GM18498 (cell line): Measurements from ENCODE around the gene TSFM.
"Not testable (repeated sequence)": the region's sequence is repeated elsewhere in the genome, so short reads cannot be mapped to it uniquely, and the experiment has no call there.

Experiments
- ATAC-seq: cut with Tn5 transposase; IDR thresholded peaks from one replicate; pipeline ENCODE4 v1.9.1; 2021; ENCODE audit warnings: mild to moderate bottlenecking, moderate library complexity; ENCODE audit not compliant: unreplicated experiment

TSFM gene

DNA sequence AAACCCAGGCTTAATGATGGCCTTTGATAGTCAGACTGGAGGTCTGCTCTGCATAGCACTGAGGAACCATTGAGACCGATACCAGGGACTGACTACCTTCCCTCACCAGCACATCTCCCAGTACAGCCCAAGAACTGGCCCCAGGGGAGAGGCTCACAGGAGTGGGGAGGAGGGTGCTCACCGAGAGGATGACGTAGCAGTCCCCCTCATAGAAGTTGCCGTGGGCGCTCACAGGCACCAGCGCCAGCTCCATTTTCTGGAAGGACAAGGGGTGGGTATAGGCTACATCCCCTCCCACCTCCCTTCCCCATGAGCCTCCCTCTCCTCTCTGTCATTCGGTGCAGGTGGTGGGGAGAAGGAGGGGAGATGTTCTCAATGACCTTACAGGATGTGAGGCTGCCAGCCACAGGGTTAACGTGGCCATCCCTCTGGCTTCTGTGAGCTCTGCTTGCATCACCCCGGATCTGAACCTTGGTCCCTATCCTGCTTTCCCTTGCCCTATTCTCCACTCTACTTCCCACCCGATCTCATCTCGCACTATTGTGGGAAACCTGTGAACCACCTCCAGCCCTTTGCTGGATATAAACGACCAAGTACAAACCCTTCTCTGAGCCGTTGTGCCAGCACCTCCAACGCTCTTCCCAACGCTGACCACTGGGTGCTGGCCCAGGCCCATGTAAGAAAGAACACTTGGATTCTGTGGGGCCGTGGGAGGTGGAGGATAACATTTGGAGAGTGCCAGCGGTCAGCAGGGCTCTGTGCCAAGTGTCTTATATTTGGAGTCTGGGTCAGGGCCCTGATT lies 31.6 kb downstream of the TSFM start:
- no peak for ATAC-seq

DNA sequence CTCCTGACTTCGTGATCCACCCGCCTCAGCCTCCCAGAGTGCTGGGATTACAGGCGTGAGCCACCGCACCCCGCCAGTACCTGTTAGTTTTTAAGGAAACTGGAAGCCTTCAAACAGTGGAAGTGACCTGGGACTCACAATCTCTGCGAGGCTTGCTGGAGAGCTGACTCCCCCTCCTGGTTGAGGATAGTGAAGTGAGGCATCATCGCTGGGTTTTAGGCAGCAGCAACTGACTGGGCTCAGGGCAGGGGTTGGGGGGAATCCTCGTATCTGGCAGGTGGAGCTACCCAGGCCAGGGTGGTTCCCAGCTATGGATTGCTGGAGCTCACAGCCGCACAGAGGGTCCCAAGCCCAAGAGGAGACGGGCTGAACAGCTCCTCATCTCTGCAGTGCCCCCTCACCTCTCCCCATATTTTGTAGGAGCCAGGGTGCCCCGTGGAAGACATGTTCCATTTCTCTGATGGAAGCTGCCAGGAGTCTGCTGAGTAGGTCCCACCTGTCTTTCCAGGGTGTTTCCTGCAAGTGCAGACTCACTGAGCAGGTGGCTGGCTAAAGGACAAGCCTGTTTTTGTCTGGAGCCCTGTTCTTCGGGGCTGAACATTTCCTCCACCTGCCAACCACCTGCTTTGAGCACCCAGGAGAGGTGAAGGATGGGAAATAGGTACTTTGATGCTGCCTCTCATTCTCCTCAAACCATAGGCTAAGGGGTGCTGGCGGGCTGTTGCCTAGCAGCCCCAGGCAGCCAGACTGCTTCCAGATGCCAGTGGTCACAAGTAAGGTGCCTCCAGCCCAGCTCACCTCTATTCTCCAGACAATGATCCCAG lies 32.8 kb downstream of the TSFM start:
- ATAC-seq, result no peak

DNA sequence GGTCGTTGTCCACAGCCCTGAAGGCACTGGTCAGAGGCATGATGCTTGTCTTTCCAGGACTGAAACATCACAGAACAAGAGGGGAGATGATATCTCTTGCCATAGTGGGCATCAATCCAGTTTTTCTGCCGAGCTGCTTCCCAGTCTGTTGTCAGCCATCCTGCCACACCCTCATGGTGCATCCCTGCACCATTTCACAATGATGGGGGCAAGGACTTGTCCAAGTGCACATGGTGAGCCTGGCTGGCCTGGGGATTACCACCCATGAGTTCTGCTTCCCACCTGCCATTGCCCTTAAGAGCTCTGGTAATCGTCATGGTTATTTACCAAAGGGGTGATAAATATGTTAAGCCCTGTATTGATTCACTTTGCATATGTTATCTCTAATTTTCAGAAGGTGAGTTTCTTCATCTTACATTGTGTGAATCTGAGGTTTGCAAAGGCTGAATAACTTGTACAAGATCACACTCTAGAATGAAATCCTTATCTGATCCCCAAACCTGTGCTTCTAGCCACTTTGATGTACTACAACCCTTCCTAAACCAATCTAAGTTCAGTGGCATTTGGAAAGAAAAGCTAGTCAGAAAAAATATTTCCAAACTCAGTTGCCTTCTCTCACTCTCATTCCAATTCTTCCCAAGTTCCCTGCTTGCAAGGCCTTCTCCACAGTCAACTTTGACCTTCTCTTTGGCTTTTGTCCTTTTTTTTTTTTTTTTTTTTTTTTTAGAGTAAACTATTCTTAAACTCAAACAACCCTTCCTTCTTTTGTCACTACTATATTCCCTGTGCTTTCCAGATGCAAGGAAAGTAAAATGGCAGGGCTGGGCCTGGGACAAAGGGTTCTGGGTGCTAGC lies 33.6 kb downstream of the TSFM start:
- ATAC-seq, result no peak

DNA sequence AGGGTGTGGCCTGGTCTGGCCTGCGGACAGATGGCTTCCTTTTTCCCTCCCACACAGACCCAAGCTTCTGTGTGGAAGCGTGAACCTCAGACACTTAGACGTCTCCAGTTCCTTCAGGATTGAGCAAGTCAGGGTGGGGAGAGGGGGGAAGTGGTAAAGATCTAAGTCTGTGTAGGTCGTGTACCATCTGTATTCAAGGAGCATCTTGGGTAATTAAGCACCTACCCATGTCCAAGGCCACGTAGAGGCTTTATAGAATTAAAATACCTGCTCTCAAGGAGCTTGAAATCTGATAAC lies 34.2 kb downstream of the TSFM start:
- no peak for ATAC-seq

DNA sequence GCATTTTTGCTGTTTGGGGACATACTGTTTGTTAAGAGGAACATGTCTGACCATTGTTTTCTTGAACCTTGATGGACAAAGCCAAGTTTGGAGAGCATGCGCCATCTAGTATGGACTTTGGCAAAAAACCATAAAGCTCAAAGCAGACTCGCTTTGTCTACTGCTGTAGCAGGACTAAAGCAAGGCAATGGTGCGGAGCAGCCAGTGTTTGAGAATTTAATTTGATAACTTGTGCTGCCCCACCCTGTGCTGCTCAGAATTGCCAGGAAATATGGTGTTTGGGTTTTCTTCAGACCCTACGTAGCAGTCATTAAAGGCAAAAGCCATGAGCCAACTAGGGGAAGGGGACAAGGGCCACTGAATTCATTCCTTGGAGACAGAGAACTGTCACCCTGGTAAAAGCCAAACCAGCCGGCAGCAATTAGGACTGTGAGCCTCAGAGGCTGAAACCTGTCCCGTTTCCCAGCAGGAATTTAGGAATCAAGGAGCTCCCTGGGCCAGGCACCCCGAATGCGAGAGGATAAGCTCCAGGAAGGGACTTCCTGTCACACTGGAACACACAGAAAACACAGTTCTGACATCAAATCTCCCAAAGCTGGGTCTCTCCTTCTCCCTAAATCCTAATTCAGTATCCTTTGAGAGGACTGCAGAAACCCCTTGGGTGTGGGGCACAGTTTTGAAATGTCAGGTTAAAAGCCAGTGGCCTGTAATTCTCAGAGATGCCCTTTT lies 34.8 kb downstream of the TSFM start:
- no peak for ATAC-seq

DNA sequence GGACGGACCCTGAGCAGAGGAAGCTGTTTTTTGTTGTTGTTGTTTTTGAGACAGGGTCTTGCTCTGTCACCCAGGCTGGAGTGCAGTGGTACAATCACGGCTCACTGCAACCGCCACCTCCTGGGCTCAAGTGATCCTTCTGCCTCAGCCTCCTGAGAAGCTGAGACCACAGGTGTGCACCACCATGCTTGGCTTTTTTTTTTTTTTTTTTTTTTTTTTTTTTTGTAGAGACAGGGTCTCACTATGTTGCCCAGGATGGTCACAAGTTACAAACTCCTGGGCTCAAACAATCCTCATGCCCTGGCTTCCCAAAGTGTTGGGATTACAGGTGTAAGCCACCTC lies 35.4 kb downstream of the TSFM start:
- not testable (repeated sequence) for ATAC-seq

DNA sequence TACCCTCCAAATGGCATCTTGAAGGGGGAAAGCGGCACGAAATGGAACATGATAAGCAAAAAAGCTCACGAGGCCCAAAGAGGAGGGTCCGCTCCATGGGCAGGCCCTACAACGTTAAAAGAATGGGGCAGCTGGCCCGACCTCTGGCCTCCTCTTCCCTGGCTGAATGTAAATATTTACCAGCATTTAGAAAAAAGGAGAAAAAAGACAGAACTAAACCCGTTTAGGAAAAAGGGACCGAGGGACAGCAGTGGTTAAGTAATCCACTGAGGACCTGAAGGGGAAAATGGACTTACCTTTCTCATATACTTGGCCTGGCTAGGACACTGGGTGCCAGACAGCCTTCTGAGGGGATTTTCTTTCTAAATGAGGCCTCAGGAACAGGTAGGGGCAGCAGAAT lies 37.5 kb downstream of the TSFM start:
- ATAC-seq, result not testable (repeated sequence)

DNA sequence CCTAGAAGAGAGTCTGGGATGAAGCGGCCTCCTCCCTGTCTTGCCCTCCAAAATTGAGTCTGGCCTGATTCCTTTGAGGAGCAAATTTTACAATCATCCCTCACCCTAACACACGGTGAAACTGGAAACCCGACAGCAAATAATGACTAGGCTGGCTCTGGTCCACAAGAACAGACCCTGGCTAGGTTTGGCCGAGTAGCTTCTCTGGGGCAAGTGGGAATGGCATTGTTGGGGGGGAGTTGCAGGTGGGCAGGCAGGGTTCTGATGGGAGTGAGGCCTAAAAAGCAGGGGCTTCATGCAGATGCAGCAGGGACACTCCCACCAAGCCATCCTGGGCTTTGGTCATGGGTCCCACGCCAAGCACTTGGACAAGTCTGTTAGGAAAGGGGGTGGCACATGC lies 38.4 kb downstream of the TSFM start:
- ATAC-seq, result not testable (repeated sequence)

DNA sequence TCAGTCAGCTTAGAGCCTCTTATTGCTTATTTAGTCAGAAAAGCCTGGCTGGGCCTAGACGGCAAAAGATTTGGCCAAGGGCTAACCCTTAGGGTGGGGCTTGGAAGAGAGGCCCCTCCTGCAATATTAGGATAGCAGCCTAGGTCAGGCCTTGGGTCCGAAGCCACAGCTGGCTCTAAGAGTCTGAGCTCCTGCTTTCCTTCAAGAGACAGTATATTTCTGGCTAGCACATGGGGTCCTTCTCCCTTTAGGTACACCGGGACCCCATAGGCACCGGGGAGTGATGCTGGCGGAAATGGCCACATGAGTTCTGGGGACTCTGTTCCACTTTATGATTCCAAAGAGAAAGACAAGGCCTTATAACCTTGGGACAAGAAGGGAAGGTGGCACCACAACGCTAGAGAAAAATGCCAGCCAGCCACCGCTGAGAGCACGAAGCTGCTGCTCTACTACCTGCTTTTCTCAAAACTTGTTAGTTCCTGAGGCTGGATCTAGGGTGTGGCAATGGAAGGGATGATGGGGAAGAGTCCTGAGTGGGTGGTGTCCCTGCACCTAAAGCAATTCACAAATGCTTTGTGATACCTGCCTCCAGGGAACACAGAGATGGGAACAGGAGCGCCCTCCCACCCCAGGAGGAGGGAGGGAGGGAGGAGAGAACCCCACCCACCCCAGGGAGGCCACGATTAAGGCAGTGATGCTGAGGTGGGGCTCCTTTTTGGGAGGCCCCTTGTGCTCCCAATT lies 39.1 kb downstream of the TSFM start:
- ATAC-seq, result no peak

DNA sequence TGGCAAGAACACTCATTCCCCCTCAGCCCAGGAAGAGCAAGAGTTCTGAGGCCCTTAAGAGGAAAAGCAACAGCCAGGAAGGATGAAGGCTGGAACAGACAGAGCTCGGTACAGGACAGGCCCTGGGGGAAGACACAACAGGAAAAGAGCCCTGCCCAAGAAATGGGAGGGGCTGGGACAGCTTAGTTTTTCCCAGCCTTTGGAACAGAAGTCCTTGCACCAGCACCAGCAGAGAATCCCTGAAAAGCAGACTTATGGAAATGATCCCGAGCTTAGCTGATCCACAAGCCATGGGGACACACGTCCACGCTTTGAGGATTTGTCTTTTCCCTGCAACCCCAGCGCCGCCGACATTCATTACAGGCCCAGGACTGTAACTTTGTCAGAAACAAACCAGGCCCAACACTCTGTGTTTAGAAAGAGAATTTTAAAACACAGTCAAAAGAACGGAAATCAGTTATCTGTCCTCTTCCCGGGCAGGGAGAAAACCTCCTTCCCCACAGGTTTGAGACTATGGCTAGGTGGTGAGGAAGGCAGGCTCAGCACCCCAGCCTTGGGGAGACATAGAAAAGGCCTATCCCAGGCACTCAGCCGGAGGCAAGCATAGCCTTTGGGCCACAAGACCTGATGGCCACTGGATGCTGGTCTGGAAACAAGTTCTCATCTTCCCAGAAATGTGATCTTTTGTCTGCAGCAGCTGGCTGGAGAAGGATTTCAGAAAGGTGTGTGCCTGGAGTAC lies 40.0 kb downstream of the TSFM start:
- ATAC-seq, result no peak

DNA sequence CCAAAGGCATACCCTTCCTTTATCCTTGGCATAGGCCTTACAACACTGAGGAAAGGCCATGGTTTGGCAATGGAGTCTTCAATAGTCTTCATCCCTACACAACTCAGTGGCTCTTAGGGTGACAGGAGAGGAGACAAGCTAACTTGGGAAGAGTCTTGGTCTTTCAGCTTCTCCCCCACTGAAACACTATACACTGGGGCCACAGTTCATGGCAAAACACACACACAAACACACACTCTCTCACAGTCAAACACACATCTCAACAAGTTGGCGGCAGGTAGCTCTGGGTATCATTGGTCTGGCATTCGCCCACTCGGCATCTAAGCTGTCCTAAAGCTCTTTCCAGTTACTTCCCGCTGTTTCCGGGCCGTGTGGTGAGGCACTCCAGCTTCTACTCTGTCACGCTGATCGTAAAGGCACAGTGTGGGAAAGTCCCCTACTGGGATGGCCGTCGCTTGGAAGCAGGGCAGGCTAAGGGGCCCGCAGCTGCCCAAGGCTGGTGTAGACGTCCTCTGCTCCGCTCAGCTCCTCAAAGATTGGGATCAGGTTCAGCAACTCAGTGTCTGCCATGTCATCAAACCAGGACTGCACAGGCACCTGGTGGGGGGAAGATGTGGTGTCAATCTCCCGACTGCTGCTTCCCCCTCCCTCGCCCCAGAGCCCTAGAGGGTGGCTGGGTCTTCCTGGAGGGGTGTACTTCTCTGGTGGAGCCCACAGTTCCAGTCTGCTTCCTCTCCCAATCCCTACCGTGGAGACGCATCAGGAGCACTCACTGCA lies 40.7 kb downstream of the TSFM start:
- no peak for ATAC-seq

DNA sequence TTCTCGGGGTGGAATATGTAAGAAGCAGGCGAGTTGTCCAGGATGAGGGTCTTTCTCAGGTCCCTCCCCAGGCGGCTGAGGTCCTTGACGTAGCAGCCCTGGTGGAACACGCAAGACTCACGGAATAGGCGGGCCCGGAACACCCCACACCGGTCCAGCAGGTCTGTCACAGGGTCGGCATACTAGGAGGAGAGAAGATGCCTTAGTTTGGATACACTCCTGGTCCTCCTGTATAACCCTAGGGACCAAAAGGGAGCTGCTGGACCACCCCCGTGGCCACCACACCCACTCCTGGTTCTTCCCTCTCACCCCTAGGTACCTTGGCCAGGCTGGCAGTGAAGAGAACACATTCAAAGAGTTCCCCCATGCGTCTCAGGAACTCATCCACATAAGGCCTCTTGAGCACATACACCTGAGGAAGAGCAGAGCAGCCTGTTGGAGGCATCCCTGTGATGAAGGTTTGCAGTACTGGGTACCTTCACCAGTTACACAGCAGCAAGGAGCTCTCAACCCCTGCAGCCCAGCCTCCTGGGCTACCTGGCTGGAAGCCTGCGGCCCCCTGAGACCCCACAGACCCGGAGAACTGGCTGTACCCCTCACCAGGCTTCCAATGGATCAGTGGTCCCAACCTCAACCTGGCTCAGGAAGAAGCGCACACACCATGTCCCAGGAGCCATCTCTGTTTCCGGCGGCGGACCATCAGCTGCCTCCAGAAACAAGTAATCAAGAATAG lies 41.5 kb downstream of the TSFM start:
- no peak for ATAC-seq

DNA sequence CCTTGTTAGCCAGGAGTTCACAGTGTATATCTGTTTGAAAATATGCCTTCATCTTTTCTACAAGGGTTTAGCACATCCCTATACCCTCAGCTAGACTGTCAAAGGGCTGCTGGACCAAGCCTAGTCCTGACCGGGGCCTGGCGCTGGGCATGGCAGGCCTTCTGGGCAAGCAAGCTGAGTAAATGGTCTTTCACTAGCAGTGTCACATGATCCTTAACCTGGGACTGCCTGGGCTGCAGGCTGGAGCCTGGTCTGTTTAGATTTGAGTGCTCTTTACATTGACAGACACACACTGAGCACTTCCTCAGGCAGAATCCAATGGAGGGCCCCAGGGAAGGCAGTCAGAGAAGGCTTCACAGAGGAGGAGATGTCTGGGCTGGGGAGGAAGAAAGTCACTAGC lies 42.9 kb downstream of the TSFM start:
- no peak for ATAC-seq

DNA sequence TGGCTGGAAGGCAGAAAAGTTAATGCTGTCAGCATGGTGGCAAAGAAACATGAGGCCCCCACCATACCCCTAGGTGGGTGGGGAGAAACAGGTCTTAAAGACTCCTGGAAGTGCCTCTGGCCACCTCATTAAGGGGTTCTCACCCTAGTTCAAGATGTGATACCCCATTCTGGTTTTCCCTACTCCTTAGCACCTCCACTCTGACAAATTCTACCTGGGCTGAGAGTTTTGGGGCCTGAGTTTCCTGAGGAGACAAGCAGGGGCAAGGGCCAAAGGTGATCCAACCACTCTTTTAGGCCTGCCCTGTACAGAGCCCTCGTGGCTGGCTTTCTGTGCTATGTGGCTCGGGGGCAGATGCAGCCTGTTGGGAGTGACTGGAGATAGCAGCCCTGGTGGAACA lies 43.8 kb downstream of the TSFM start:
- no peak for ATAC-seq

DNA sequence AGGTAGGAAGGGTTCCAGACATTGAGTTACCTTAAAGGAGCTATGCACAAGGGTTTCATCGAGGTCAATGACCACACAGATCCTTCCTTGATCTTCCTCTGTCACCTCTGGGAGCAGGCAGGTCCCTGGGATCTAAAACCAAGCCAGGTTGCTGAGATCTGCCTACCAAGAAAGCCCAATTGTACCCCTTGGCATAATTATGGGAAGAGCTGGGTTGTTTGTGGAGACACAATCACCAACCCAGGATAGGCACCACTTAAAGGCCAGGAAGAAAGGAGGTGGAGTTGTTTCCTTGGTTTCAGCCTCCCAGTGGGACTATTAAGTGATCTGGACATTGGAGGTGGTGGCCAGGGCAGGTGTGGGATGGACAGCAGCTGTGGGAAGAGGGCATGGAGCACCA lies 44.4 kb downstream of the TSFM start:
- no peak for ATAC-seq

DNA sequence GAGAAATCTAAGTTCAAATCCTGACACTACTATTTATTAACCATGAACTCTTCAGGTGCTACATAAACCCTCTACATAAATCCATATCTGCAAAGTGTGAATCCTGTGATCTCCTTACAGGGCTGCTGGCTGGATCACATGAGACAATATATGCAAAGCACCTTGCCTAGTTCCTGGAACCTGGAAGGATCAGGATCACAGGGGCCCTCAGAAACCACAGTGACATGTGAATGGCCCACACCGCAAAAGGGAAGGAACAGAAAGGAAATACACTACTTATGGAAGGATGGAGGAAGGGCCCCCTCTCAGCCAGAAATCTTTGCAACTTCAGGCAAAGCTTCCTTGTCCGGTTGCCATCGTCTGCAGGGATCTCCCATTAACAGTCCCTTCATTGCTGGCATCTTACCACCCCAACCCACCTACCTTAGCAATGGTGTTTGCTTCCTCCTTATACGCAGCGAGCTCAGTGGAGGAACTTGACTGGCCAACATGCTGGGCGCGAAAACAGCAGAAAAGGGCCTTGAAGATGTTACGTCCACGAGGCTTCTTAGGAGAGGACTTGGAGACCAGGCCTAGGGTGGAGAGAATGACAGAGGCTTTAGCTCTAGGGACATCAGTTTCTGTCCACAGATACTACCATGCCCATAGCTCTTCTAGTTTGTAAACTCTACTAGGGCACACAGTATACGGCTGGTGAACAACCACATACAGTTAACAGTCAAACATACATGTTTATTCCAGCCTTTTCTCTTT lies 46.6 kb downstream of the TSFM start:
- no peak for ATAC-seq

DNA sequence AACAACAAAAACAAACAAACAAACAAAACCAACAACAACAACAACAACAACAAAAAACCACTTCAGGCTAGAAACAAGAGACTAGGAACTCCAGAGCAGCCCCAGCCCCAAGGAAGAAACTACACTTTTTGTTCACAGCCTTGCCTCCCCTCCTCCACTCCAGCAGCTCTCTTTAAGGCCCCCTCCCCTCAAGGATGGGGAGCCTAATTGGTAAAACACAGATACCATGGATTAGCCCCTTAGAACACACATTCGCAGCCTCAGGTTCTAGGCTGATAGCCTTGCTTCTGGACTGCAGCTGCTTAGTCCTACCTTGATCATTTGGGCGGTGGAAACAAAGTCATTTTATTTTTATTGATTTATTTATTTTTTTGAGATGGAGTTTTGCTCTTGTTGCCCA lies 47.8 kb downstream of the TSFM start:
- ATAC-seq, result no peak

DNA sequence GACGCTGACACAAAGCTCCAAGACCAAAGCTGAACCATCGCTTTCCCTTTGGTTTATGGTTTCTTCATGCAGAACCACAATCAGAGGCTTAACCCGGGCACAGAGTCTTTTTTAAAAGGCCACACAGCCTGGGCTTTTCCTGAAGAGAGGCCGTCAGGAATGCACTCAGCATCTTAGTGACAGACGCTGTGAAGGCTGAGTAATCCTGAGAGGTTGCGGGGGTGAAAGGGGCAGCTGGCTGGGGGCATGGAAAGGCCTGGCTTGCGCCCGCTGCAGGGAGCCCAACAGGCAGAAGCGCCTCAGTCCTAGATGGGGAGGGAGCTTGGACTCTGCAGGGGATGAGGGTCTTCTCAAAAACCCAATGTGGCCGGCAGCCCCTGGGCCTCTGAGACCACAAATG lies 50.4 kb downstream of the TSFM start:
- ATAC-seq, result no peak
